ENCODE results near the gene ELMO3.

DNA sequence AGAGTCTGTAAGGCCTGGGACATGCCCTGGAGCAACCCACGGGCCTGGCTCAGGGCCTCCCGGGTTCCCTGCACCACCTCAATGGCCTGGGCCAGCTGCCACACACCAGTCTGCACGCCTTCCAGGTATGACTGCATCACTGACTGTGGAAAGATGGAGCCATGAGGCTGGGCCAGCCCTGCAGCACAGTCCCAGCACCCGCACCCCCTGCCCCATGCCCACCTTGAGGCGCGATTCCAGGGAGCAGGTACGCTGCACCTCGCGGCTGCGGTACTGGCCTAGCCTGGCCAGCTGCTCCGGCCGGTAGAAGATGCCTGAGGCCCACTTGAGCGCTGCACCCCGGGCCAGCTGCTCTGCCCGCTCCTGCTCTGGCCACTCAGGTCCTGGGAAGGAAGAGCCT is 10.1 kb upstream of the ELMO3 start:
- TF ChIP-seq CEBPB (IDR thresholded peaks at IDR 0.05; ENCODE audit: low read depth, low read length) = no peak
- TF ChIP-seq, protein P1, sequence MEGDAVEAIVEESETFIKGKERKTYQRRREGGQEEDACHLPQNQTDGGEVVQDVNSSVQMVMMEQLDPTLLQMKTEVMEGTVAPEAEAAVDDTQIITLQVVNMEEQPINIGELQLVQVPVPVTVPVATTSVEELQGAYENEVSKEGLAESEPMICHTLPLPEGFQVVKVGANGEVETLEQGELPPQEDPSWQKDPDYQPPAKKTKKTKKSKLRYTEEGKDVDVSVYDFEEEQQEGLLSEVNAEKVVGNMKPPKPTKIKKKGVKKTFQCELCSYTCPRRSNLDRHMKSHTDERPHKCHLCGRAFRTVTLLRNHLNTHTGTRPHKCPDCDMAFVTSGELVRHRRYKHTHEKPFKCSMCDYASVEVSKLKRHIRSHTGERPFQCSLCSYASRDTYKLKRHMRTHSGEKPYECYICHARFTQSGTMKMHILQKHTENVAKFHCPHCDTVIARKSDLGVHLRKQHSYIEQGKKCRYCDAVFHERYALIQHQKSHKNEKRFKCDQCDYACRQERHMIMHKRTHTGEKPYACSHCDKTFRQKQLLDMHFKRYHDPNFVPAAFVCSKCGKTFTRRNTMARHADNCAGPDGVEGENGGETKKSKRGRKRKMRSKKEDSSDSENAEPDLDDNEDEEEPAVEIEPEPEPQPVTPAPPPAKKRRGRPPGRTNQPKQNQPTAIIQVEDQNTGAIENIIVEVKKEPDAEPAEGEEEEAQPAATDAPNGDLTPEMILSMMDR (conservative IDR thresholded peaks at IDR 0.05; ENCODE audit: low read depth, low read length) = no peak
- TF ChIP-seq POLR2A (IDR thresholded peaks at IDR 0.05; ENCODE audit: low read depth, low read length) = no peak

Measured in IMR-90 (cell line).